Measurements from ENCODE around the gene HIVEP3.

Gene HIVEP3

GRCh38 chr1:41467673-41468072, 451.0 kb downstream of the HIVEP3 start:
- no peak for TF ChIP-seq CTCF (conservative IDR thresholded peaks at IDR 0.05; ENCODE audit: low read length)
- no peak overlapping the region for H3K4me3 ChIP-seq (ENCODE audit: low read length)
- no peak for DNase-seq (ENCODE audit: low read depth)

- no peak for TF ChIP-seq CTCF (conservative IDR thresholded peaks at IDR 0.05; ENCODE audit: low read length)
- no peak overlapping the region for H3K4me3 ChIP-seq (ENCODE audit: low read length)
- no peak for DNase-seq (ENCODE audit: low read depth)
Observed at GRCh38 chr1:41466146-41466545, 452.6 kb downstream of the HIVEP3 start.

GRCh38 chr1:41465741-41466140, 453.0 kb downstream of the HIVEP3 start:
- no peak for TF ChIP-seq CTCF (conservative IDR thresholded peaks at IDR 0.05; ENCODE audit: low read length)
- DNase-seq (ENCODE audit: low read depth), result no peak
- H3K4me3 ChIP-seq (ENCODE audit: low read length), result no peak overlapping the region

GRCh38 chr1:41464885-41465284, 453.8 kb downstream of the HIVEP3 start:
- no peak for TF ChIP-seq CTCF (conservative IDR thresholded peaks at IDR 0.05; ENCODE audit: low read length)
- no peak overlapping the region for H3K4me3 ChIP-seq (ENCODE audit: low read length)
- peak; percentile 27 for DNase-seq (ENCODE audit: low read depth)

- DNase-seq (ENCODE audit: low read depth), result no peak
- H3K4me3 ChIP-seq (ENCODE audit: low read length), result no peak overlapping the region
- TF ChIP-seq CTCF (conservative IDR thresholded peaks at IDR 0.05; ENCODE audit: low read length), result no peak
Observed at GRCh38 chr1:41463516-41463915, 455.2 kb downstream of the HIVEP3 start.

GRCh38 chr1:41462680-41463004, 456.1 kb downstream of the HIVEP3 start:
- TF ChIP-seq CTCF (conservative IDR thresholded peaks at IDR 0.05; ENCODE audit: low read length), result no peak
- DNase-seq (ENCODE audit: low read depth), result no peak
- H3K4me3 ChIP-seq (ENCODE audit: low read length), result no peak overlapping the region

GRCh38 chr1:41461790-41462679, 456.7 kb downstream of the HIVEP3 start:
- H3K4me3 ChIP-seq (ENCODE audit: low read length), result no peak overlapping the region
- peak; percentile 31 for DNase-seq (ENCODE audit: low read depth)
- no peak for TF ChIP-seq CTCF (conservative IDR thresholded peaks at IDR 0.05; ENCODE audit: low read length)

All from AG10803 (cell line).